ENCODE results near the gene PTGER3.

Gene PTGER3

DNA sequence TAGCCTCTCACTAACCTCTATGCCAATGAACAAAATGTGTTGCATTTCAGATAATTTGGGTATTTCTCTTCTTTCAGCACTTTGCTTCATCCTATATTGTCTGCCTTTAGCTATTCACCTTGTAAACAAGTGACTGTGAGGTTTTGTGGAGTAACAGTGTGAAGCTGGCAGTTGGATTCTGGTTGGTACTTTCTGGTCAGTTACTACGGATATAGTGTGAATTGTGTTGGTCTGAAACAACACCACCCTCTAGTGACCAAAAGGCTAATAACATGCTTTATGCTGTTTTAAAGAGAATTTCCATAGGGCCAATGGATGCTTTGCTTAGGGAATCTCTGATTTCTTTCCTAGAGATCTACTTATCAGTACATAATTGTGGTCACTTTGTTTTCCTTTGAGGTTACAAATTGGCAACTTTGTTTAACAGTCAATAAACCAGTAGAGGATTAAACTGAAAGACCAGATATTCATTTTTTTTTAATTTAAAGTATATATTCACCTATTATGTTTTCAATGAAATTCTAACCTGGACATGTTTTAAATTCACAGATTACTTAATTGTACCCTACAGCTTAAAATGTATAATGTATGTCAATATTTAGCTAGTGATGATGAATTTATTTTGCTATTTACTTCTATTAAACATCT, 2.5 kb upstream of the PTGER3 start:
- DNase-seq (ENCODE audit: low read depth in 2 of 2): no peak

DNA sequence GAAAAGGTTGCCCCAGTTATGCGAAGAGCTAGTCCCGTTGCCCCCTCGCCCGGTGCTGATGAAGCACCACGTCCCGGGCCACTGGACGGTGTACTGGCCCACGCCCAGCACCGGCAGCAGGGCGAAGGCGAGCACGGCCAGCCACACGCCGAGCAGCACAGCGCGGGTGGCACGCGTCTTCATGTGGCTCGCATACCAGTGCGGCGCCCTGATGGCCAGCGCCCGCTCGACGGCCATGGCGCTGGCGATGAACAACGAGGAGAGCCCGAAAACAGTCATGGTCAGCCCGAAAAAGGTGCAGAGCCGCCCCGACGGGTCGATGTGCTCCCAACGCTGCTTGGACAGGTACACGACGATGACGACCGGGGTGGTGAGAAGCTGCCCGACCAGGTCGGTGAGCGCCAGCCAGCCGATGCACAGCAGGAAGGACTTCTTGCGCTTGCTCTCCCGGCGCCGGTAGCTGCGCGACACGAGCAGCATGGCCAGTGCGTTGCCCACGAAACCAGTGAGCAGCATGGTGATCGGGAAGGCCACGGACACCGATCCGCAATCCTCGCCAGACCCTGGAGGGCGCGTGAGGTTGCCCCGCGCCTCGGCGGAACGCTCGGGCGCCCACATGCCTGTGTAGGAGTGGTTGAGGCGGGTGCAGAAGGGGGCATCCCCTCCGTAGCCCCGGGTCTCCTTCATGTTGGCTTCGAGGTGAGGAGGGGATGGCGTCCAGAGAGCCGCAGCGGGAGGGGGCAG, 553 bp downstream of the PTGER3 start:
- DNase-seq (ENCODE audit: low read depth in 2 of 2): no peak

DNA sequence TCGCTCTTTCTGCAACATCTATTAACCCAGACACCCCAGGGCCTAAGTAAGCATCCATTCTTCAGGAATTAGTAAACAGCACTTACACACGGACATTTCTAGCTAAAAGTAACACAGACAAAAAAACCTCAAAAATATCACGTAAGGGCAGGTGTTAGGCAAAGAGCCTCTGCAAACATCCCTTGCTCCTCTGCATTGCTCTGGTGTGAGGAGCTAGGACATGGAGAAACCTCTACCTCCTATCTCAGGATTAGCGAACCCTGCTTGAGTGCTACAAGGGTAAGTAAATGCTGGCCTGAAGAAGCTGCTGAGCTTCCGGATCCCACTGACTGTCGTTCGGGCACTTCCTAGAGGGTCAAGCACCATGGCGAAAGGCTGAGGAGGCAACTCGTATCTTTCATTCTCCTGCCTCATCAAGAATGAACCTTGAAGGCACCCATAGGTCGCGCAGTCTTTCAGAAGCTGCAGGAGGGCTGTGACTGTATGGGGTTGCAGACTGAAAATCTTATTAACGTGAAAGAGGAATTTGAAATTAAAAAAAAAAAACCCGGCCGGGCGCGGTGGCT, 2.1 kb downstream of the PTGER3 start:
- DNase-seq (ENCODE audit: low read depth in 2 of 2): no peak

DNA sequence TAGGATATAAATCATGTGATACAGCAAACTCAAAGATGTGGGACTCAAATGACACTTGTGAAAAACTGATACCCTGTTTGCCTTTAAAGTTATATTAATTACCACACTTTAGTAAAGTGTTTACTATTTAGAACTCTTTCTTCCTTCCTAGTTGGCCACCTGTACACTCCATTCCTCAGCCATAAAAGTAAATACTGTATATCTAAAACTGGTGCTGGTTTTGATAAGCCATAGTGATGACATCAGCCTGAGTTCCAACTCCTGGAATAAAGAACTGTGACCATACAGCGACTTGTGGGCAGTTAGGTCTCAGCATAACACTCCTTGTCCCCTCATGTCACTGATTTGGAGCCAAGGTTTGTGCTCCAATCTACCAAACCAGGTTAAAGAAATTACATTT, 2.8 kb downstream of the PTGER3 start:
- DNase-seq (ENCODE audit: low read depth in 2 of 2): no peak

DNA sequence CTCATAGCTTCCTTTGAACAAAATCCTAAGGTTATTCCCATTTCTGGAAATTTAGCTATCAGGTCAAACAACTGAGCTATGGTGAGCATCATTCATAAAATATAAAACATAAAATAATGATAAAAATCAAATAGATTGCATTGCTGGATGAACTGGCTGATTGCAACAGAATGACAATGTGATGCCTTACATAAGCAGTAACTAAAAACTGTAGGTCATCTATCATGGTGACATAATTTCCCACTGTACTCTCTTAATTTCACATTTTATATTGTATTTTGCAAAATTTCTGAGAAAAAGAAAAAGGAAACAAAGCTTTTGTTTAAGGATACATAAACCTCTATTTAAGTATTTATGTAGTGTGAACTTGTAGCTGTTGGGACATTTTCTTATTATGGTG, 4.6 kb downstream of the PTGER3 start:
- DNase-seq (ENCODE audit: low read depth in 2 of 2): no peak

DNA sequence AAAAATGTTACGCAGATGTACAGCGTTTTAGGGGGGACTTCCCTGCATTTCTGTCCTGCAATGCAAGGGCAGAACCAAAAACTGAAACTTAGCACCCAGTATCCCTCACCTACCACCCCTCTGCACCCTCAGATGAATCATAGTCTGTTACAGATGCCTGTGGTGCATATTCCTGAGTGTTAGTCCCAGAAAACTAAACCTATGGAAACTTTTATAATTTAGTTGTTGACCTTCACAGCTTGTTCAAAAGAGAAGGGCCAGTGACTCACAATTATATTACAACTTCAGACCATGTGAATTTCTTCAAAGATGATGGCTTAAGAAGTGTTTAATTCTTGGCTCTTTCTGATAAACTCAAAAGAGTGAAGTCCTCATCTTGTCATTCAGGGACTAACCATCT, 5.8 kb downstream of the PTGER3 start:
- no peak for DNase-seq (ENCODE audit: low read depth in 2 of 2)

DNA sequence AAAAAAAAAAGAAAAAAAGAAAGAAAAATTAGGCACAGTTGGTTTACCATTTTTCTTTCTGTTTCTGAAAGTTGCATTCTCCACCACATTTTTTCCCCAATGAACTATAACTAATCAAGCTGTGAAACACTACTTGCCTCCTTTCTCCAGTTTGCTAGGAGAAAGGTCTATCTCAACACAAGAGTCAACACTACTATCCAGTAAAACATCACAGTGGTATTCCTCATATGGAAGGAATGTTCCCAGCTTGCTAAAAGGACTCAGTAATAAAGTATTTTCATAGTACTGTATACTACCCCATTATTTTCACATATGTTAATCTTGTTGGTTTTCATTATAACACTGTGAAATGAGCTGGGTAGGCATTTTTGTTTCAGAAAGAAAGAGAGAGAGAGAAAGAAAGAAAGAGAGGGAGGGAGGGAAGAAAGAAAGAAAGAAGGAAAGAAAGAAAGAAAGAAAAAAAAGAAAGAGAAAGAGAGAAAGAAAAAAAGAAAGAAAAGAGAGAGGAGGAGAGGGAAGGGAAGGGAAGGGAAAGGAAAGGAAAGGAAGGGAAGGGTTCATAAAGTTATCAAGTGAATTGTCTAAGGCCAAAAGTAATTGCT, 7.9 kb downstream of the PTGER3 start:
- no peak for DNase-seq (ENCODE audit: low read depth in 2 of 2)

DNA sequence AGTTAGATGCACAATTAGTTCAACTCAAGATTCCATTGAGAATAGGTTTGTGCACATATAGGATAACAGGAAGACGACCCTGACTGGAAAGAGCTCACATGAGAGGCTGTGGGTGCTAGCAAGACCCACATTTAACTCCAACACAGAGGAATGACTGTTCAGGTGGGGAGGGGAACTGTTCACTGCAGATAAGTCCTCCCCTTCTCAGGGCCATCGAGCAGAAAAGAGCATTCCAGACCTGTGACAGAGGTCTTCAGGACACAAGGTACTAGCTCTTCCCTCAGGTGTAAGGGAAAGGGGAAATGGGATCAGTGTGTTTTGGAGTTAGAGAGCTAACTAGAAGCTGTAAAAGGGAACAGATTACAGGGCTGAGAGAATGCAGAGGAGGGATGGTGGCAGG, 8.7 kb downstream of the PTGER3 start:
- no peak for DNase-seq (ENCODE audit: low read depth in 2 of 2)

DNA sequence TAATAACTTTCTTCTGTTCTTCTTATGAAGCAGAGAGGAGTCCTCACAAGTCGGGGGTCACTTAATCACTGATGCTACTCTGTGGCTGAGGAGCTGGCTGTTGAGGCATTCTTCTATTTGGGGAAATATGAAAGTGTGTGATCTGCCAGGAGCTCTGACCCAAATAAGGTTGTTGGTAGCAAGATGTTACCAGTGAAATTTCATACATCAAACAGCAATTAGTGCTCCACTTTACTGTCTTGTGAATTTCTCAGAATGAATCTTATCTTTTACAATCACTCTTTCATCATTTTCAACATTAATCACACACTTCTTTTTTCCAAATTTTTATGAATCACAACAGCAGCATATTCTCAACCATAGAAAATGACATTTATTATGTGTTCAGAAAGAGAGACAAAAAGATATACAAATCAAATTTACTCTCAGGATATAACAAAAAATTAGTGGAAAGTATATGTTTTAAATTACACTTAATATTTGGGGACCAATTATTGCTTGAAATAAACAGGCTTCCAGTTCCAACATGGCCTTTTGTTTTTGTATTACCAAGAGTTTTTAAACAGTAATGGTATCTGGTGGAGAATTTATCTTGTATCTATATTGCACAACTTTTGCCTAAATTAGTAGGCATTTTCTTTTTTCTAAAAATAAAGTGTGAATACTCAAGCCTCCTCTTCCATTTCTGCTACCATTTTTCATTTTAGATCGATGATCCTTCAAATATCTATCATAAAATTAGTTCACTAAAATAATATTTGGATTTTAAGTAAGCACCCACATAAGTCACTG, 9.6 kb downstream of the PTGER3 start:
- DNase-seq (ENCODE audit: low read depth in 2 of 2): no peak

DNA sequence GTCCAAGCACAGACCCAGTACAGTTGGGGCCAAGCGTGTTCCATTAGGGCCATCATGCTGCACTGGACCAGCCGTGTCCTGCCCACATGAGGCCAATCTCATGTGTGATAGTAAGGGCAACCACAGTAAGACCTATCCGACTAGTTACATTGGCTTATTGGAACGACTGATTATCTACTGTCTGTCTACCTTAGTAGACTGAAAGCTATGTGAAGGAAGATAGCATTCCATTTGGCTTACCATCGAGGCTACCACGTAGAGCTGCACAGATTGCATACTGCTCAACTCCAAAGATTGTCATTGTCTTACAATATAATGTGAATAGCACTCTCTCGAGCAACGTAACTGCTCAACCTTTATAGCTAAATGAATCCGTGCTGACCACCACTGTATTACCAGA, 10.6 kb downstream of the PTGER3 start:
- no peak for DNase-seq (ENCODE audit: low read depth in 2 of 2)

DNA sequence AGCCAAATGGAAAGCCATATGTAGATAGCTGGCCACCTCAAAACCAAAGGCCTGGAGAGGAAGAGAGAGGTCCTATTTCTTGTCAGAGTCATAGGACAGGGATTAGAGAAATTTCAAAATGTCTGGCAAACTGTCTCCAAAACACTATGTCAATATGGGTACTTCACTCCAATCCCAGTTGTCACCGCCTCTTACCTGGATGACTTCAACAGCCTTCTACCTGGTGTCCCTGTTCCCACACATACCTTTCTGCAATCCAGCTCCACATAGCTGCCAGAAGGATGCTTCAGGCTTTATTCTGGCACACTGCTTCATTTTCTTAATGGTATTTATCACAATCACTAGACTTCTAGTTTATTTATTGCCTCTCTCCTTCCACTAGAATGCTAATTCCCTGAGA, 14.5 kb downstream of the PTGER3 start:
- no peak for DNase-seq (ENCODE audit: low read depth in 2 of 2)

DNA sequence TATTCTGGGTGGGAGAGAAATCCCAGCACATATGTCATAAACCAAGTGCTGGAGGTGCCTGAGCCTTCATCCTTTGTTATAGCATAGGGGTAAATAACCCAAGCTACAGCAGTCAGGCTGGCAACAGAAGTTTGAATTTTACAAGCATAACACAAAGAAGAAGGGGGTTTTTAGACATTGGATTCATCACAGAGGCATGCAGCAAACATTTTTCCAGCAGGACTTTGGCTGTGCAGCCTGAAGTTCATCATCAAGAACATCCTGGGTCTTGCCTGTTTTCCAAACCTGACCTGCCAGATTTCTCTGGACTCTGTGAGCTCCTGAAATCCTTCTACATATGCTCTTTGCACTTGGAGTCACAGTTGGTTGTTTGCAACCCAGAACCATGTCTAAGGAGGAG, 16.2 kb downstream of the PTGER3 start:
- DNase-seq (ENCODE audit: low read depth in 2 of 2): no peak

DNA sequence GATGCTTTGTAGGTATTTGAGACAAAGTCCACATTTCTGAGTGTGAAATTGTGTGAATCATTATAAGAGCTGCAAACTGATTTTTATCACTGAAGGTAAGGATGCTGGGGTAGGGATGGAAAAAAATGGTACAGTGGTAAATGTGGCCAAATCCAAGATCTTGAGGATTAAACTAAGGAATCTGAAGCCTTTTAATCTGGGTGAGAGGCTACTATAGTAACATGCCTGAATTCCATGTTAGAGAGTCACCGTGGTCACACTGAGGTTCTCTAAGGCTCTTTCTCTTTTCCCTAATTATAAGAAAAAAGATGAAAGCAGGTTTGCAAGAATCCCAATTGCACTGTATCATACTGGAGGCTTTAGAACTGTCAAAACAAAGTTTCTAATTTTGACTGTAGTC, 17.6 kb downstream of the PTGER3 start:
- no peak for DNase-seq (ENCODE audit: low read depth in 2 of 2)

DNA sequence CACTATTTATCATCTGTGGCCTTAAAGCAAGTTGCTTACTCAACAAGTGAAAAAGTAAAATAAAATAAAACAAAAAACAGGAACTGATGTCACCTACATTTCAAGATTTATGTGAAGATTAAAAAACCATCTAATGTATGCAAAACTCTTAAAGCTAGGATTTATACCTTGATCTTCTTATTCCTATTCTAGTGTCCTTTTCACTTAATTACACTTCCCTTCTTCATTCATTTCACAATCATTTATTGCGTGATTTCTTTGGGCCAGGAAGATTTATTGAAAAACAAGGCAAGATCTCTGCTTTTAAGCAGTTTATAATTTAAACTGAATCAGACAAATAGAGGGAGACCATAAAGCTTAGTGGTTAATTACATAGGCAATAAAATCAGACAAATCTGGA, 18.6 kb downstream of the PTGER3 start:
- no peak for DNase-seq (ENCODE audit: low read depth in 2 of 2)

DNA sequence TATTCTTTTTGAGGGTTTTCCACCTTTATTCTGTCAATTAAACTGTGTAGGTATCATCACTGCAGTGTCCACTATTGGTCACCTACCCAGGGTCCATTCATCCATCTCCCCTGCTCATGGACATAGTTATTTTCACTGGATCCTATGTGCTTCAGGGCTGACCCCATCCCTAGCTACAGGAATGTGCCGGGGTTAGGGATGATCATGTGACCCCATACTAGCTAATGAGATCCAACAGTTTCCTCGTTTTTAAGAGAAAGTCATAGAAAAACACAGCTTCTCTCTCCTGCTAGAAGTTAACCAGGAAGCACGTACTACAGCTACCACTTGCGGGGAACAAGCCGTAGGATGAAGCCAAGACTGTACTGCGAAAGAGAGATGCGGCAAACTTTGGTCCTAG, 19.6 kb downstream of the PTGER3 start:
- no peak for DNase-seq (ENCODE audit: low read depth in 2 of 2)

DNA sequence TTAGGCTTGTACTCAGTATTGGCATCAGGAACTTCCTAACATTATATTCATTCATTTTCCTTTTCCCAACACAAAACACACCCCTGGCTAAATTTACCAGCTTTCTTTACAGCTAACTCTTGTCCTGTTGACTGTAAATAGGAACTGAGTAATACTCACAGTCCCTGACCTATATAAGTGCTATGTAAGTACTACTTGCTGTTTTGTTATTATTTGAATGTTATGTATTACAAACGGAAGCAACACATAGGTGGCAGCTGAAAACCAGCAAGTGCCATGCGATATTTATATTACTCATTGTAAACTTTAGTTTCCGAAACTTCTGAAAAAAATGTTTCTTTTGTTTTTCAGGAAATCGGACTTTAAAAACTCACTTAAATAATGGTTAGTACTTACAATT, 21.5 kb downstream of the PTGER3 start:
- no peak for DNase-seq (ENCODE audit: low read depth in 2 of 2)

DNA sequence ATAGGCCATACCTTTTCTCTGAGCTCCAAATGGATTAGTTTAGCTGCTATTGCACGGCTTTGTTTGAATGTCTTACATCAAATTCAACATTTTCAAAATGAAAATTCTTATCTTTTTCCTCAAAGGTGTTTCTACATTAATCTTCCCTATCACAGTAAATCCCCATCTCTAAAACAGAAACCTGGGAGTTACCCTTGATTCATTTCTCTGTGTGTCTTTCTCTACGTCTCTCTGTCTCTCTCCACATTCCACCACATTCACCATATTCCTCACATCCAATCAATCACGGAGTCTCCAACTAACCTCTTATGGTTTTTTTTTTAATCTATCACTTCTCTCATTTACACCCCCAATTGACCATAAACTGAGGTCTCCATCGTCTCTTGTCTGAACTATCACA, 24.1 kb downstream of the PTGER3 start:
- DNase-seq (ENCODE audit: low read depth in 2 of 2): no peak

DNA sequence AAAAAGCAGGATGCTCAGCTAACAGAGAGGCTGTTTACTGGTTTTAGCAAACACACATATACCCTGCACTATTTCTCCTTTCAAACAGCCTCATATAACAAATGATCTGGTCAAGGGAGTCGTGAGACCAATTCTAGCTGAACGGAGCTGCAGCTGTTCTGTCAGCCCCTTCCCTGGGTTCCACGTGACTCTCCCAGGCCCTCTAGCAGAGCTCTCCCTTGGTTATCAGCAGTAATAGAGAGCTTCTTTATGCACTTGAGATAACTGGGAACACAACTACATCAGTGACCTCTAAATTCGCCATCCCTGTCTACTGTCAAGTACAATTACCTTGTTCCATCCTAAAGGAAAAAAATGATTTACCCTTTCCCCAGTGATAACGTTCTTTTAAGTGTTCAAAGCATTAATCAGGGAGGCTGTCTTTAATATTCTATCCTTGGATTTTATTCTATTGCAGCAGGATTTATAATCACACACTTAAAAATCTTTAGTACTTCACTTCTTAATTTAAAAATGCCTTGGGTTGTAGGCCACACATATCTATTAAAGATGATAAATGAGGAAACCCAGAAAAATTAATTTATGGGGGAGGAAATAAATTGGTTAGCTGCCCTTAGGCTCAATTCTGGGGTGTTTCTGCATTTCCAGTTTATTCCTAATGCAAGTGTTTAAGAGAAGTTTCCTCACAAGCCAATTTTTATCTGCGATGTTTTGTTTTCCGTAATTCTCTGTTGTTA, 28.2 kb downstream of the PTGER3 start:
- DNase-seq (ENCODE audit: low read depth in 2 of 2): no peak

DNA sequence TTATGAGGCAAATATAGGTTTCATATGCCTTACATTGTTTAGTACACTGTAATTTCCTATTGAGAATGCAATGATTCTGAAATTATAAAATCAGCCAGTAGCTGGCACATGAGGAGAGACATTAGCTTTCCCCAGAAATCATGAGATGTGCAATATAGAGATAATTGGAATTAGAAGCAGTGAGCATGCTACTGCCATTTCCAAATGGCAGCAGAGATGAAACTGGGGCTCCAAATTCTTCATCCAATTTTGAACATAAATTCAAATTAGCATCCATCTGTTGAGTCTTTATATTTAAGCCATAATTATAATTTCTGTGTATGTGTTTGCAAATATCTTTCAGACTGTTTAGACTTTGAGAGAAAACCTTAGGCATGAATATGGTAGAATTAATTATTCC, 28.8 kb downstream of the PTGER3 start:
- no peak for DNase-seq (ENCODE audit: low read depth in 2 of 2)

DNA sequence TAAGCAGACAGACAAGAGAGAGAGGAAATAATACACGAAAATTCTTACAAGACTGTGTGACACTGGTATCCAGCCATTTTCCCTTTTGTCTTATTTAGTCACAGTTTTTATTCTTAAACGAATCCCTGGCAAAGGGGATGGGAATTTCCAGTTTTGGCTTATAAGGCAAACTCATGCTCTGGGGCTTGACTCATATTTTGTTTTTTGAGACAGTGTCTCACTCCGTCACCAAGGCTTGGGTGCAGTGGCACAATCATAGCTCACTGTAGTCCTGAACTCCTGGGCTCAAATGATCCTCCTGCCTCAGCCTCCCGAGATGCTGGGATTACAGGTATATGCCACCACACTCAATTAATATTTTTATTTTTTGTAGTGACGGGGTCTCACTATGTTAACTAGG, 31.9 kb downstream of the PTGER3 start:
- DNase-seq (ENCODE audit: low read depth in 2 of 2): no peak

DNA sequence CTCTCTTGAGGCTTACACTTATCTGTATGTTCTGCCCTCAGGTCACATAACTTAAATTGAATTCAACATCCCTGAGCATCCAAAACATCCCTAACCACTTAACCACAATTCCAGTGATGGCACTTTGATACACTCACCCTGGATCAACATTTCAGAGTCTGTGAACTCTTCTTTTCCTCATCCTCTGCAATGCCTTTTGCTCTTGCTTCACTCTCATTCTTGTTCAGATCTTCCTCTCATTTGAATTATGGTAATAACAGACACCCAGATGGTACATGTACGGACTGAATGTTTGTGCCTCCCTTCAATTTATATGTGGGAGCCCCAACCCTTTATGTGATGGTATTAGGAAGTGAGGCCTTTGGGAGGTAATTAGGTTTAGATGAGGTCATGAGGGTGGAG, 33.4 kb downstream of the PTGER3 start:
- DNase-seq (ENCODE audit: low read depth in 2 of 2): no peak

Measured in stimulated activated CD4-positive, alpha-beta T cell treated with anti-CD3 and anti-CD28 coated beads, Interleukin-1b, Interleukin-23, amount 100 ng/mL, for 1 hour (primary cell).